H9 (cell line): Measurements from ENCODE around the gene TACR1. TPM values are rescaled to one million over a fixed set of nuclear protein-coding genes. Genes with fewer than 3 reads are reported as not detected.

ENCODE experiments used
- DNase-seq: peaks from one replicate; pipeline ENCODE4 v3.0.0-alpha.2; 2017
- H2AFZ ChIP-seq: one replicate; pipeline ENCODE4 v1.6.1; 2013; ENCODE audit warnings: mild to moderate bottlenecking, low read length, control low read depth, moderate library complexity
- H2AK5ac ChIP-seq: 2 replicates; pipeline ENCODE4 v1.6.1; 2013; ENCODE audit warnings: low read length, control low read depth, mixed read lengths; ENCODE audit not compliant: insufficient read length
- H2BK120ac ChIP-seq: one replicate; pipeline ENCODE4 v1.6.1; 2013; ENCODE audit warnings: low read depth, mild to moderate bottlenecking, low read length, control low read depth, inconsistent platforms; ENCODE audit not compliant: poor library complexity, severe bottlenecking
- H2BK12ac ChIP-seq: 2 replicates; pipeline ENCODE4 v1.6.1; 2013; ENCODE audit warnings: low read length, control low read depth, mixed read lengths, low read depth; ENCODE audit not compliant: insufficient read length
- H2BK15ac ChIP-seq: 2 replicates; pipeline ENCODE4 v1.6.1; 2013; ENCODE audit warnings: low read depth, low read length, control low read depth
- H2BK20ac ChIP-seq: one replicate; pipeline ENCODE4 v1.6.1; 2013; ENCODE audit warnings: low read depth, mild to moderate bottlenecking, low read length, control low read depth, inconsistent platforms; ENCODE audit not compliant: poor library complexity, severe bottlenecking
- H2BK5ac ChIP-seq: 2 replicates; pipeline ENCODE4 v1.6.1; 2013; ENCODE audit warnings: low read length, control low read depth, mixed read lengths; ENCODE audit not compliant: insufficient read length
- H3K14ac ChIP-seq: 2 replicates; pipeline ENCODE4 v1.6.1; 2013; ENCODE audit warnings: low read length, control low read depth; ENCODE audit not compliant: insufficient read depth
- H3K18ac ChIP-seq: 2 replicates; pipeline ENCODE4 v1.6.1; 2013; ENCODE audit warnings: low read depth, mild to moderate bottlenecking, mixed read lengths, low read length, control low read depth; ENCODE audit not compliant: insufficient read length
- H3K23ac ChIP-seq: 2 replicates; pipeline ENCODE4 v1.6.1; 2013; ENCODE audit warnings: low read length, control low read depth, mixed read lengths, low read depth; ENCODE audit not compliant: insufficient read length
- H3K23me2 ChIP-seq: 2 replicates; pipeline ENCODE4 v1.6.1; 2013; ENCODE audit warnings: low read depth, mild to moderate bottlenecking, mixed read lengths, low read length, control low read depth; ENCODE audit not compliant: insufficient read length, poor library complexity, severe bottlenecking
- H3K27ac ChIP-seq: 2 replicates; pipeline ENCODE4 v1.5.1; 2013; ENCODE audit warnings: low read length, control low read depth, mixed read lengths, low read depth; ENCODE audit not compliant: insufficient read length
- H3K27me3 ChIP-seq: 2 replicates; pipeline ENCODE4 v1.6.1; 2013; ENCODE audit warnings: low read length, control low read depth, inconsistent platforms; ENCODE audit not compliant: insufficient read depth
- H3K4ac ChIP-seq: 2 replicates; pipeline ENCODE4 v1.6.1; 2013; ENCODE audit warnings: low read depth, mild to moderate bottlenecking, control low read depth, inconsistent platforms, low read length, moderate library complexity
- H3K4me1 ChIP-seq: 2 replicates; pipeline ENCODE4 v1.6.1; 2013; ENCODE audit warnings: low read length, control low read depth, inconsistent platforms; ENCODE audit not compliant: insufficient read depth
- H3K4me2 ChIP-seq: 2 replicates; pipeline ENCODE4 v1.6.1; 2013; ENCODE audit warnings: low read length, control low read depth, mixed read lengths; ENCODE audit not compliant: insufficient read length, insufficient read depth
- H3K56ac ChIP-seq: 2 replicates; pipeline ENCODE4 v1.6.1; 2013; ENCODE audit warnings: low read depth, mild to moderate bottlenecking, mixed read lengths, low read length, control low read depth; ENCODE audit not compliant: insufficient read length
- H3K79me1 ChIP-seq: 2 replicates; pipeline ENCODE4 v1.6.1; 2013; ENCODE audit warnings: low read depth, mild to moderate bottlenecking, moderate library complexity, low read length, control low read depth, inconsistent platforms; ENCODE audit not compliant: insufficient read depth, poor library complexity, severe bottlenecking
- H3K79me2 ChIP-seq: 2 replicates; pipeline ENCODE4 v1.6.1; 2013; ENCODE audit warnings: low read length, control low read depth, inconsistent platforms; ENCODE audit not compliant: insufficient read depth
- H3K9ac ChIP-seq: 2 replicates; pipeline ENCODE4 v1.6.1; 2013; ENCODE audit warnings: low read length, control low read depth, mixed read lengths; ENCODE audit not compliant: insufficient read length; ENCODE audit errors: extremely low read depth
- H3K9me3 ChIP-seq: one replicate; pipeline ENCODE4 v1.6.1; 2013; ENCODE audit warnings: low read depth, low read length, inconsistent platforms; ENCODE audit not compliant: control insufficient read depth
- H3T11ph ChIP-seq: one replicate; pipeline ENCODE4 v1.6.1; 2013; ENCODE audit warnings: mild to moderate bottlenecking, low read length, control low read depth, inconsistent platforms
- H4K20me1 ChIP-seq: one replicate; pipeline ENCODE4 v1.6.1; 2013; ENCODE audit not compliant: control insufficient read depth, insufficient read length, insufficient read depth
- H4K5ac ChIP-seq: 2 replicates; pipeline ENCODE4 v1.6.1; 2013; ENCODE audit warnings: low read depth, mild to moderate bottlenecking, mixed read lengths, low read length, control low read depth; ENCODE audit not compliant: insufficient read length
- H4K8ac ChIP-seq: replicated peaks from 2 replicates; pipeline ENCODE4 v1.6.1; 2013; ENCODE audit warnings: low read length, control low read depth, mixed read lengths, low read depth; ENCODE audit not compliant: insufficient read length
- H4K91ac ChIP-seq: 2 replicates; pipeline ENCODE4 v1.6.1; 2013; ENCODE audit warnings: low read depth, mild to moderate bottlenecking, moderate library complexity, mixed read lengths, low read length, control low read depth; ENCODE audit not compliant: insufficient read length
- H3K27ac Mint-ChIP-seq, 3 experiments: 2 replicates in 2 of 3; 3 replicates in 1 of 3; pipeline ENCODE4 v1.8.0; 2020 to 2021; ENCODE audit warnings: mixed read lengths in 3 of 3, mild to moderate bottlenecking in 1 of 3, moderate library complexity in 1 of 3
- H3K27me3 Mint-ChIP-seq: 2 replicates; pipeline ENCODE4 v1.8.0; 2021; ENCODE audit warnings: low read depth, mild to moderate bottlenecking, moderate library complexity, mixed read lengths
- H3K36me3 Mint-ChIP-seq, 3 experiments: 2 replicates in 2 of 3; 3 replicates in 1 of 3; pipeline ENCODE4 v1.8.0; 2020 to 2021; ENCODE audit warnings: low read depth in 3 of 3, mixed read lengths in 3 of 3; ENCODE audit not compliant: insufficient read depth in 1 of 3
- H3K4me1 Mint-ChIP-seq, 2 experiments: 2 replicates each; pipeline ENCODE4 v1.8.0; 2020; ENCODE audit warnings: mixed read lengths in 2 of 2
- H3K4me3 Mint-ChIP-seq, 2 experiments: 2 replicates in 1 of 2; 3 replicates in 1 of 2; pipeline ENCODE4 v1.8.0; 2020 to 2021; ENCODE audit warnings: mild to moderate bottlenecking in 2 of 2, mixed read lengths in 2 of 2, moderate library complexity in 1 of 2
- H3K9me3 Mint-ChIP-seq, 2 experiments: 2 replicates in 1 of 2; 3 replicates in 1 of 2; pipeline ENCODE4 v1.8.0; 2020; ENCODE audit warnings: mild to moderate bottlenecking in 2 of 2, mixed read lengths in 2 of 2, moderate library complexity in 1 of 2
- WGBS: extraction: QIAGEN DNeasy Blood & Tissue Kit; methylation state at CpG from one replicate; pipeline ENCODE4 v1.1.7; 2013; ENCODE audit warnings: missing lambda C conversion rate, low lambda C conversion rate, mixed read lengths; ENCODE audit not compliant: insufficient read length; ENCODE audit errors: extremely low coverage; 5-methylcytosine and 5-hydroxymethylcytosine counted together
- total RNA-seq: library from RNA; stranded (reverse); gene quantifications from 2 replicates; pipeline ENCODE4 v1.2.1, GENCODE V29; 2021
- TF ChIP-seq, protein P1 (sequence below): fragments of 200-600 bp; sonication (generic); conservative IDR thresholded peaks from 3 replicates; pipeline ENCODE4 v1.8.0; 2021; ENCODE audit warnings: antibody characterized with exemption, mild to moderate bottlenecking

Gene TACR1
- total RNA-seq, 1 experiment from 2014 or later, result 1.4 TPM

DNA sequence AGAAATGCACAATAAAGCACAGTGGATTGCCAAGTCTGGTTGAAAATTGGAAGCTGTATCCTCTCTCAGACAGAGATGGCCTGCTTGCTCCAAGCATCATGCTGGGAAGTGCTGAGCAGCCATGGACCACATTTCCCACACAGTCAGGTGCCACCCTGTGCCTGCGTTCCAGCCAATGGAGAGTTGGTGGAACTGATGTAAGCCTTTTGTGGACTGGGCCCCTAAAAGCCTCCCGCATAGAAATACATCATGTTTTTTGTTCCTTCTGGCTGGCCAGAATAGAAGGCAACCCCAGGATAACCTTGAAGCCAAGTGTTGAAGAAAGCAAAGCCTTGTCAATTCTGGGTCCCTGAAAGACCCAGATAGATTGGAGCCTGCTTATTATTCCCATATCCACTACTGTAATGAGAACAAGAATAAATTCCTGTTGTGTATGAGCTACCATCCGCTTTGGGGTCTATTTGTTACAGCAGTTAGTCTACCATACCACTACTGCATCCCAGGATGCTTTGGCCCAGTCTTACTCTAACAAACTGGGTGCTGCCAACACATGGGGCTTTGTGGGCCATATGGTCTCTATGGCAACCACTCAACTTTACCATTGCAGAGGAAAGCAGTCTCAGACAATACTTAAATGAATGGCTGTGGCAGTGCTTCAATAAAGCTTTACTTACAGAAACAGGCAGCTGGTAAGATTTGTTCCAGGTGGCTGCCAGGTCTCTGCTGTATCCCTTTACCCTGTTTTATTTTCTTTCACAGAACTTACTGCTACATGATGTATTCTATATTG lies 175.5 kb downstream of the TACR1 start:
- no peak overlapping the region for H4K5ac ChIP-seq
- no peak overlapping the region for H3K27ac ChIP-seq
- H3K23me2 ChIP-seq, result no peaks in the 10 kb centered on the region
- H3K4me1 ChIP-seq, result no peaks in the 10 kb centered on the region
- H2BK20ac ChIP-seq, result no peak overlapping the region
- no peaks in the 10 kb centered on the region for H3K79me2 ChIP-seq
- H3K9me3 ChIP-seq, result no peaks in the 10 kb centered on the region
- H3K9ac ChIP-seq, result no peak overlapping the region
- H3K4ac ChIP-seq, result no peak overlapping the region
- no peak overlapping the region for H2AFZ ChIP-seq
- Mint-ChIP-seq H3K4me3 (no peak overlapping the region), H3K27me3 (no peaks in the 10 kb centered on the region), H3K9me3 (no peaks in the 10 kb centered on the region), H3K27ac (no peak overlapping the region), H3K36me3 (no peaks in the 10 kb centered on the region), H3K4me1 (peaks cover 9 to 14% of the 10 kb centered on the region in 2 experiments)
- H2BK12ac ChIP-seq, result no peak overlapping the region
- H2BK5ac ChIP-seq, result no peak overlapping the region
- no peak overlapping the region for H4K8ac ChIP-seq
- H3K14ac ChIP-seq, result no peak overlapping the region
- H3K18ac ChIP-seq, result no peak overlapping the region
- no peaks in the 10 kb centered on the region; the same call in 1 of the 2 replicates for H3K27me3 ChIP-seq
- H3K56ac ChIP-seq, result no peak overlapping the region
- WGBS, result no CpG with 5 or more reads among the region's 3 CpGs
- H2AK5ac ChIP-seq, result no peak overlapping the region
- H3T11ph ChIP-seq, result no peak overlapping the region
- H2BK15ac ChIP-seq, result no peak overlapping the region
- no peak overlapping the region for H3K23ac ChIP-seq
- no peak overlapping the region for H2BK120ac ChIP-seq
- TF ChIP-seq, protein P1, sequence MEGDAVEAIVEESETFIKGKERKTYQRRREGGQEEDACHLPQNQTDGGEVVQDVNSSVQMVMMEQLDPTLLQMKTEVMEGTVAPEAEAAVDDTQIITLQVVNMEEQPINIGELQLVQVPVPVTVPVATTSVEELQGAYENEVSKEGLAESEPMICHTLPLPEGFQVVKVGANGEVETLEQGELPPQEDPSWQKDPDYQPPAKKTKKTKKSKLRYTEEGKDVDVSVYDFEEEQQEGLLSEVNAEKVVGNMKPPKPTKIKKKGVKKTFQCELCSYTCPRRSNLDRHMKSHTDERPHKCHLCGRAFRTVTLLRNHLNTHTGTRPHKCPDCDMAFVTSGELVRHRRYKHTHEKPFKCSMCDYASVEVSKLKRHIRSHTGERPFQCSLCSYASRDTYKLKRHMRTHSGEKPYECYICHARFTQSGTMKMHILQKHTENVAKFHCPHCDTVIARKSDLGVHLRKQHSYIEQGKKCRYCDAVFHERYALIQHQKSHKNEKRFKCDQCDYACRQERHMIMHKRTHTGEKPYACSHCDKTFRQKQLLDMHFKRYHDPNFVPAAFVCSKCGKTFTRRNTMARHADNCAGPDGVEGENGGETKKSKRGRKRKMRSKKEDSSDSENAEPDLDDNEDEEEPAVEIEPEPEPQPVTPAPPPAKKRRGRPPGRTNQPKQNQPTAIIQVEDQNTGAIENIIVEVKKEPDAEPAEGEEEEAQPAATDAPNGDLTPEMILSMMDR, result no peak
- H3K4me2 ChIP-seq, result no peak overlapping the region
- no peak overlapping the region for H4K91ac ChIP-seq
- no peaks in the 10 kb centered on the region for H3K79me1 ChIP-seq
- no peaks in the 10 kb centered on the region for H4K20me1 ChIP-seq
- DNase-seq, result no peak
